ENCODE data around the gene PECR. TPM values are rescaled to one million over a fixed set of nuclear protein-coding genes. Genes with fewer than 3 reads are reported as not detected.

PECR gene
- total and polyA plus RNA-seq, 10 of the 15 experiments (the other 5 are each of a cell fraction or from before 2014, with no cell fraction given), result 7.6 to 37.4 (median 25.7) TPM

DNA sequence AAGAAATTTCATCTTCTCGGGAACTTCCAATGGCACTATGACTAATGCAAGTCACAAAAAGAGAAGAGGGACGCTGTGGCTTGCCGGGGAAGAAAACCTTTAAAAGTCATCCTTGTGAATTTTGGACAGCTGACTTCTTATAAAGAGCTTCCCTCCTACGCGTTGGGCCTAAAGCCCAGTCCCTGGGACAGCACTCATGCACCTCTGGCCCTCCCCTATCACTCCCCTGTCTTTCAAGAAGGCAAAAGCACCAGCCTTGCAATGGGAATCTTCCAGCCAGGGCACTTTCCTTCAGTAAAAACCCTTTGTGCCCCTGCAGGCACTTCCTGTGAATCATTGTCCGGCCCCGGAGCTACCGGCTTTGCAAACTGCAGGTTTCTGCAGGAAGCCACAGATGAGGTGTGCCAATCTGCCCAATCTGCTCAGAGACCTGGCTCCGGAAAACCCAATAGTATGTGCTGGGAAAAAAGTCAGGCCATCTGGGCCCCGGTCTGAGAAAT lies 75.4 kb downstream of the PECR start:
- intact Hi-C loops (cut with micrococcal nuclease; ENCODE audit: unreplicated experiment) (no loop called here), in situ Hi-C loops (cut with MboI) (no loop called here)
- Histone ChIP-seq H3K9me3 (replicated peaks; ENCODE audit: control insufficient read depth, insufficient read depth, low read length) (no peaks in the 10 kb centered on the region), H3K79me2 (ENCODE audit: control insufficient read depth, insufficient read depth, low read length) (peaks cover 84% of the 10 kb centered on the region), H3K27ac (ENCODE audit: control insufficient read depth, insufficient read depth) (peak overlapping the region; percentile 90), H2AFZ (ENCODE audit: control insufficient read depth, low read depth, low read length) (peak overlapping the region; percentile 22; the same call in 1 of the 2 replicates), H3K4me1 (ENCODE audit: control insufficient read depth, insufficient read depth, low read length) (peaks cover 55% of the 10 kb centered on the region), H3K4me2 (ENCODE audit: control insufficient read depth, insufficient read depth) (peak overlapping the region; percentile 82), H3K27me3 (replicated peaks in 1 of 2; ENCODE audit: control insufficient read depth in 2 of 2, insufficient read depth in 2 of 2, low read length in 1 of 2) (no peaks in the 10 kb centered on the region), H3K9ac (ENCODE audit: control insufficient read depth, insufficient read depth, low read length) (peak overlapping the region; percentile 60), H3K36me3 (ENCODE audit: control insufficient read depth in 2 of 2, insufficient read depth in 2 of 2, low read length in 1 of 2) (no peaks in the 10 kb centered on the region), H3K4me3 (peak overlapping the region; percentile 61), H4K20me1 (ENCODE audit: control insufficient read depth, insufficient read depth) (no peaks in the 10 kb centered on the region)
- no peak for FAIRE-seq
- no TSS peak for BruUV-seq (replicated peaks)
- WGBS (ENCODE audit: insufficient coverage, insufficient replicate concordance, low lambda C conversion rate, missing lambda C conversion rate), result 2% methylated on average over 10 of the region's 10 CpGs
- POLR2A ChIA-PET, result interaction anchor here (0.6 to 5.3 kb wide), 12 partner anchors 11 to 1011 kb away, joined by 3 to 61 read pairs (median 5); partner anchors contain the start of genes ATIC, PECR and TMEM169
- peak; percentile 73 for DNase-seq (ENCODE audit: low read depth, low spot score)
- SMC1A ChIA-PET (ENCODE audit: uncharacterized antibody, unreplicated experiment), result interaction anchor here (0.6 to 7.2 kb wide), 15 partner anchors 9 to 869 kb away, joined by 3 to 80 read pairs (median 8); no protein-coding TSS in a partner anchor
- ATAC-seq, result peak; percentile 40
- CTCF ChIA-PET, result interaction anchor here (0.6 to 10.4 kb wide), 11 partner anchors 11 to 486 kb away, joined by 3 to 138 read pairs (median 5); no protein-coding TSS in a partner anchor
- RAD21 ChIA-PET (ENCODE audit: unreplicated experiment), result interaction anchor here (0.6 to 10.3 kb wide), 12 partner anchors 8 to 657 kb away, joined by 3 to 104 read pairs (median 4); partner anchors contain the start of gene MREG
- TF ChIP-seq YY1 (IDR thresholded peaks at IDR 0.05; ENCODE audit: low read depth, low read length) (0 out of 2 replicates have a peak, but pooled peaks have one; percentile 28), BMI1 (IDR thresholded peaks at IDR 0.05; ENCODE audit: borderline replicate concordance) (no peak), SMC3 (IDR thresholded peaks at IDR 0.05; ENCODE audit: borderline replicate concordance, low read length) (no peak), ZNF687 (IDR thresholded peaks at IDR 0.05) (0 out of 2 replicates have a peak, but pooled peaks have one; percentile 14), IKZF2 (IDR thresholded peaks at IDR 0.05) (peak; percentile 64 to 70; a peak in 3 of 4 replicates), TAF1 (IDR thresholded peaks at IDR 0.05; ENCODE audit: borderline replicate concordance, low read depth, low read length) (peak; percentile 36; the same call in 1 of the 2 replicates), SPI1 (IDR thresholded peaks at IDR 0.05; ENCODE audit: borderline replicate concordance, insufficient read depth, low read depth, low read length) (peak; percentile 58), PKNOX1 (IDR thresholded peaks at IDR 0.05) (peak; percentile 65; the same call in 1 of the 2 replicates), STAT3 (IDR thresholded peaks at IDR 0.05; ENCODE audit: low read depth, low read length) (0 out of 2 replicates have a peak, but pooled peaks have one; percentile 69), EP300 (IDR thresholded peaks at IDR 0.05; ENCODE audit: borderline replicate concordance in 1 of 2, control insufficient read depth in 1 of 2, low read depth in 2 of 2, low read length in 2 of 2) (peak in 1 of 2 experiments; percentile 60; a peak in 2 of 4 replicates), TCF3 (IDR thresholded peaks at IDR 0.05; ENCODE audit: borderline replicate concordance, insufficient read depth, low read depth, low read length) (peak; percentile 32; the same call in 1 of the 2 replicates), CREM (IDR thresholded peaks at IDR 0.05; ENCODE audit: low read depth) (peak; percentile 6; the same call in 1 of the 2 replicates), ZZZ3 (IDR thresholded peaks at IDR 0.05; ENCODE audit: control insufficient read depth, insufficient read length, low read depth) (no peak), RELA (IDR thresholded peaks at IDR 0.05; ENCODE audit: borderline replicate concordance, partially characterized antibody) (peak; percentile 46), NFYB (IDR thresholded peaks at IDR 0.05; ENCODE audit: insufficient read depth, low read depth, low read length) (no peak), RUNX3 (IDR thresholded peaks at IDR 0.05; ENCODE audit: low read length) (peak; percentile 48)
- TF ChIP-seq, protein P1, sequence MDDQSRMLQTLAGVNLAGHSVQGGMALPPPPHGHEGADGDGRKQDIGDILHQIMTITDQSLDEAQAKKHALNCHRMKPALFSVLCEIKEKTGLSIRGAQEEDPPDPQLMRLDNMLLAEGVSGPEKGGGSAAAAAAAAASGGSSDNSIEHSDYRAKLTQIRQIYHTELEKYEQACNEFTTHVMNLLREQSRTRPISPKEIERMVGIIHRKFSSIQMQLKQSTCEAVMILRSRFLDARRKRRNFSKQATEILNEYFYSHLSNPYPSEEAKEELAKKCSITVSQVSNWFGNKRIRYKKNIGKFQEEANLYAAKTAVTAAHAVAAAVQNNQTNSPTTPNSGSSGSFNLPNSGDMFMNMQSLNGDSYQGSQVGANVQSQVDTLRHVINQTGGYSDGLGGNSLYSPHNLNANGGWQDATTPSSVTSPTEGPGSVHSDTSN (IDR thresholded peaks at IDR 0.05; ENCODE audit: insufficient replicate concordance, low read depth, low read length), result no peak

Measured in GM12878 (cell line).